ENCODE measurements around the gene FN3KRP. TPM values are rescaled to one million over a fixed set of nuclear protein-coding genes. Genes with fewer than 3 reads are reported as not detected.

Gene FN3KRP
- polyA plus RNA-seq, 3 donors: 16.5 to 24.8 (median 23.2) TPM

- Mint-ChIP-seq H3K9me3 (peaks cover 9 to 36% (median 27%) of the 10 kb centered on the region in 7 donors), H3K36me3 (peaks cover 0 to 6% of the 10 kb centered on the region in 2 donors), H3K4me1 (peaks cover 5% of the 10 kb centered on the region), H3K27me3 (ENCODE audit: low read depth in 3 of 3) (peaks cover 23 to 28% (median 24%) of the 10 kb centered on the region in 3 donors), H3K27ac (no peak overlapping the region), H3K4me3 (no peak overlapping the region)
- H3K4me1 ChIP-seq (ENCODE audit: control insufficient read depth in 1 of 2, insufficient read depth in 2 of 2, low read length in 2 of 2): peaks cover 8 to 11% of the 10 kb centered on the region in 2 donors
- 94% methylated on average over 5 of the region's 22 CpGs for WGBS (ENCODE audit: insufficient coverage)
- no peak overlapping the region for H3K27ac ChIP-seq (ENCODE audit: low read depth in 1 of 2, low read length in 2 of 2)
- H2AFZ ChIP-seq (ENCODE audit: insufficient read depth, low read depth, low read length, poor library complexity, severe bottlenecking): no peak overlapping the region
- no peaks in the 10 kb centered on the region for H3K79me2 ChIP-seq (ENCODE audit: insufficient read depth, low read length)
- peaks cover 9 to 13% of the 10 kb centered on the region in 2 donors for H3K27me3 ChIP-seq (ENCODE audit: control insufficient read depth in 2 of 2, insufficient read depth in 2 of 2, low read length in 2 of 2)
- intact Hi-C loops (cut with micrococcal nuclease): loop anchor here in 1 of 2 donors (10.0 kb wide), 1 partner anchor 239 kb away; the partner anchor contains the start of genes CYBC1 and NARF
- no peak overlapping the region for H3K9ac ChIP-seq (ENCODE audit: insufficient read depth, low read length, poor library complexity, severe bottlenecking)
- no peak overlapping the region for H3K4me3 ChIP-seq (replicated peaks in 1 of 3; ENCODE audit: low read depth in 2 of 3, low read length in 3 of 3)
- H3K36me3 ChIP-seq (replicated peaks in 1 of 2; ENCODE audit: control insufficient read depth in 1 of 2, insufficient read depth in 2 of 2, low read length in 2 of 2): no peaks in the 10 kb centered on the region
- H4K20me1 ChIP-seq (ENCODE audit: insufficient read depth, low read length): no peaks in the 10 kb centered on the region
- TF ChIP-seq CTCF (IDR thresholded peaks at IDR 0.05): no peak
- no peak for DNase-seq
- peaks cover 9 to 17% of the 10 kb centered on the region in 2 donors for H3K9me3 ChIP-seq (replicated peaks in 1 of 2; ENCODE audit: control insufficient read depth in 1 of 2, insufficient read depth in 1 of 2, low read length in 2 of 2)
- no peak overlapping the region for H3K4me2 ChIP-seq (replicated peaks; ENCODE audit: extremely low read depth, low read length, poor library complexity, severe bottlenecking)
Observed at GRCh38 chr17:82693168-82693867, 23.2 kb upstream of the FN3KRP start.

GRCh38 chr17:82694647-82695046, 21.9 kb upstream of the FN3KRP start:
- DNase-seq: no peak
- no peak for TF ChIP-seq CTCF (IDR thresholded peaks at IDR 0.05)
- no peak overlapping the region for H3K27ac Mint-ChIP-seq
- Histone ChIP-seq H3K36me3 (replicated peaks in 1 of 2; ENCODE audit: control insufficient read depth in 1 of 2, insufficient read depth in 2 of 2, low read length in 2 of 2) (no peaks in the 10 kb centered on the region), H3K27me3 (ENCODE audit: control insufficient read depth in 2 of 2, insufficient read depth in 2 of 2, low read length in 2 of 2) (peaks cover 9 to 18% of the 10 kb centered on the region in 2 donors), H3K9me3 (replicated peaks in 1 of 2; ENCODE audit: control insufficient read depth in 1 of 2, insufficient read depth in 1 of 2, low read length in 2 of 2) (peaks cover 9 to 17% of the 10 kb centered on the region in 2 donors), H3K27ac (ENCODE audit: low read depth in 1 of 2, low read length in 2 of 2) (no peak overlapping the region), H2AFZ (ENCODE audit: insufficient read depth, low read depth, low read length, poor library complexity, severe bottlenecking) (no peak overlapping the region), H4K20me1 (ENCODE audit: insufficient read depth, low read length) (no peaks in the 10 kb centered on the region), H3K9ac (ENCODE audit: insufficient read depth, low read length, poor library complexity, severe bottlenecking) (no peak overlapping the region), H3K4me3 (replicated peaks in 1 of 3; ENCODE audit: low read depth in 2 of 3, low read length in 3 of 3) (no peak overlapping the region), H3K4me1 (ENCODE audit: control insufficient read depth in 1 of 2, insufficient read depth in 2 of 2, low read length in 2 of 2) (peaks cover 13 to 20% of the 10 kb centered on the region in 2 donors), H3K79me2 (ENCODE audit: insufficient read depth, low read length) (no peaks in the 10 kb centered on the region), H3K4me2 (replicated peaks; ENCODE audit: extremely low read depth, low read length, poor library complexity, severe bottlenecking) (no peak overlapping the region)
- H3K36me3 Mint-ChIP-seq: peaks cover 0 to 6% of the 10 kb centered on the region in 2 donors
- H3K9me3 Mint-ChIP-seq: peaks cover 9 to 36% (median 27%) of the 10 kb centered on the region in 7 donors
- peaks cover 23 to 28% (median 28%) of the 10 kb centered on the region in 3 donors for H3K27me3 Mint-ChIP-seq (ENCODE audit: low read depth in 3 of 3)
- WGBS (ENCODE audit: insufficient coverage): no CpG with 5 or more reads among the region's 2 CpGs
- intact Hi-C loops (cut with micrococcal nuclease): loop anchor here in 1 of 2 donors (5.0 to 10.0 kb wide), 3 partner anchors 47 to 240 kb away; partner anchors contain the start of genes CYBC1, NARF, TBCD and WDR45B
- H3K4me3 Mint-ChIP-seq: no peak overlapping the region
- peaks cover 9% of the 10 kb centered on the region for H3K4me1 Mint-ChIP-seq

Measured in CD14-positive monocyte (primary cell).